ENCODE data around the gene LPP. TPM values are rescaled to one million over a fixed set of nuclear protein-coding genes. Genes with fewer than 3 reads are reported as not detected.

LPP gene
- total RNA-seq, 4 donors from 2014 or later = 183 to 293 (median 242) TPM

GRCh38 chr3:188870431-188870830 lies 716.5 kb downstream of the LPP start:
- Histone ChIP-seq H3K9me3 (no peaks in the 10 kb centered on the region), H3K36me3 (peaks cover 0 to 39% (median 0%) of the 10 kb centered on the region in 3 donors), H3K4me3 (no peak overlapping the region), H3K4me1 (no peaks in the 10 kb centered on the region), H3K27ac (no peak overlapping the region), H3K27me3 (no peaks in the 10 kb centered on the region)
- 96 to 97% methylated on average over 8 of the region's 8 CpGs for WGBS, 2 donors
- no peak for TF ChIP-seq POLR2A (IDR thresholded peaks at IDR 0.05)
- no peak for TF ChIP-seq EP300 (IDR thresholded peaks at IDR 0.05)
- TF ChIP-seq CTCF (IDR thresholded peaks at IDR 0.05) = no peak
- DNase-seq (ENCODE audit: low spot score in 2 of 2) = no peak

GRCh38 chr3:188874576-188874975 lies 720.6 kb downstream of the LPP start:
- peaks cover 0 to 47% (median 0%) of the 10 kb centered on the region in 3 donors for H3K36me3 ChIP-seq
- no peaks in the 10 kb centered on the region for H3K9me3 ChIP-seq
- no peak overlapping the region for H3K4me3 ChIP-seq
- 93 to 95% methylated on average over 1 of the region's 1 CpG for WGBS, 2 donors
- H3K4me1 ChIP-seq = no peaks in the 10 kb centered on the region
- DNase-seq (ENCODE audit: low spot score in 2 of 2) = no peak
- no peak overlapping the region for H3K27ac ChIP-seq
- no peaks in the 10 kb centered on the region for H3K27me3 ChIP-seq
- TF ChIP-seq POLR2A (IDR thresholded peaks at IDR 0.05) = no peak
- no peak for TF ChIP-seq EP300 (IDR thresholded peaks at IDR 0.05)
- TF ChIP-seq CTCF (IDR thresholded peaks at IDR 0.05) = no peak

- H3K36me3 ChIP-seq = peaks cover 0 to 50% (median 0%) of the 10 kb centered on the region in 3 donors
- TF ChIP-seq POLR2A (IDR thresholded peaks at IDR 0.05) (no peak), CTCF (IDR thresholded peaks at IDR 0.05) (no peak), EP300 (IDR thresholded peaks at IDR 0.05) (no peak)
- WGBS, 2 donors = 76 to 78% methylated on average over 1 of the region's 1 CpG
- H3K27ac ChIP-seq = no peak overlapping the region
- DNase-seq (ENCODE audit: low spot score in 2 of 2) = no peak
- H3K4me1 ChIP-seq = no peaks in the 10 kb centered on the region
- H3K27me3 ChIP-seq = no peaks in the 10 kb centered on the region
- no peaks in the 10 kb centered on the region for H3K9me3 ChIP-seq
- H3K4me3 ChIP-seq = no peak overlapping the region
Measured at GRCh38 chr3:188875413-188875812, 721.5 kb downstream of the LPP start.

- TF ChIP-seq POLR2A (IDR thresholded peaks at IDR 0.05) (no peak), EP300 (IDR thresholded peaks at IDR 0.05) (no peak), CTCF (IDR thresholded peaks at IDR 0.05) (no peak)
- H3K9me3 ChIP-seq = no peaks in the 10 kb centered on the region
- H3K27ac ChIP-seq = no peak overlapping the region
- peaks cover 0 to 52% (median 0%) of the 10 kb centered on the region in 3 donors for H3K36me3 ChIP-seq
- H3K27me3 ChIP-seq = no peaks in the 10 kb centered on the region
- no peak for DNase-seq (ENCODE audit: low spot score in 2 of 2)
- WGBS, 2 donors = 81 to 89% methylated on average over 3 of the region's 3 CpGs
- H3K4me3 ChIP-seq = no peak overlapping the region
- H3K4me1 ChIP-seq = no peaks in the 10 kb centered on the region
Measured at GRCh38 chr3:188876370-188876769, 722.4 kb downstream of the LPP start.

- no peak for DNase-seq (ENCODE audit: low spot score in 2 of 2)
- H3K9me3 ChIP-seq = no peaks in the 10 kb centered on the region
- no peak overlapping the region for H3K27ac ChIP-seq
- H3K4me1 ChIP-seq = no peaks in the 10 kb centered on the region
- no peaks in the 10 kb centered on the region for H3K27me3 ChIP-seq
- 85 to 89% methylated on average over 3 of the region's 3 CpGs for WGBS, 2 donors
- no peak overlapping the region for H3K4me3 ChIP-seq
- TF ChIP-seq EP300 (IDR thresholded peaks at IDR 0.05) = no peak
- no peak for TF ChIP-seq CTCF (IDR thresholded peaks at IDR 0.05)
- no peak for TF ChIP-seq POLR2A (IDR thresholded peaks at IDR 0.05)
- H3K36me3 ChIP-seq = peaks cover 0 to 52% (median 0%) of the 10 kb centered on the region in 3 donors
Measured at GRCh38 chr3:188877381-188877780, 723.4 kb downstream of the LPP start.

All from tibial nerve (tissue), 4 donors.